Globus pallidus (tissue), 1 donor: Measurements from ENCODE around the gene SHANK2.

ENCODE experiments used
- DNase-seq: peaks from one replicate; pipeline ENCODE4 v3.0.0-alpha.2; 2015; ENCODE audit warnings: low spot score

Gene SHANK2

DNA sequence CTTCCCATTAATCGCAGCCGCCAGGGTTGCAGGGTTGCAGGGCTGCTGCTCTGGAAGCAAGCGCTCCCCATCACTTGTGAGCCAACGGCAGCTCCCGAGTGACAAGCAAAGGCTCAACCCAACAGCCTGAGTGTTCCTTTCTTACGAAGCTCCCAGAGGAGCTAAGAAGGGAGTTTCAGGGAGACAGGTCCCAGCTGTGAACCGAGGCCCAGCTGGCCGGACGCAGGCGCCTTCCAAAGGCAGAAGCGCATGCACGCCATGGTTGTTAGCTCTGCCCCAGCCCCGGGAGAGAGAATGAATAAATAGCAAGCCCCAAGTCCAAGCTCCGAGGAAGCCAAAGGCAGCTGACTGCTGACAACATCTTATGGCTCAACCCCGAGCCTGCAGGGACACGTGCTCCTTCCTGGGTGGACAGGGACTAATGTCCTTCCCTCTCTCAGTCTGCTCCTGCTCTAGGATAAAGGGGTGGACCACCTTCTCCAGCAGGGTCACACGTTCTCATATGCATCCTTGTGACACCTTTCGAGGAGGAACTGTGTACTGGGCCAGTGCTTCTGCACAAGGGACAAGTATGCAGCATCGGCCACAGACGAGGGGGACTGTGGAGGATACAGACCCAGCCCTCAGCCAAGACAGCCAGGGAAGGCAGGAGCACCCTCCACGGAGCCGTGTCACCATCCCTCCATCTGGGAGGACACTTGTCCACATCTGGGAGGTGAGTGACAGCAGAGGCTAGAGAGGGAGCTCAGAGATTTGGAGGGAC is 29.9 kb downstream of the SHANK2 start:
- DNase-seq = no peak

DNA sequence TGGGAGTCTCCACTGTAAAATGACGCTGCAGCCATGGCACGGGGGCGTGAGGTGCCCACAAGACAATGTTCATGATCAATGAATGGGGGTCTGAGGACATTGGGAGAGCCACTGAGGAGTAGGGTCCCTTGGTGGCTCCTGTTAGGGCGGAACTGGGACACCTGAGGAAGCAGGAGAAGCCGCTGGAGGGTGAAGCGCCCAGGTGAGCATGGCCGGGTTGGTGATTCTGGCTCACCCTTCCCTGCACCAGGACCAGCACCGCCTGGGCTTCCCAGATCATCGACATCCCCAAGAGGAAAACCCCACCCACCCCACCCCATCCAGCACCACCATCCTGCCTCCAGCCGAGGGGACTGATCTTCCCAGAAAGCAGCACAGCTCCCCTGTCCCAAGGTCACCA is 30.6 kb downstream of the SHANK2 start:
- DNase-seq = no peak

DNA sequence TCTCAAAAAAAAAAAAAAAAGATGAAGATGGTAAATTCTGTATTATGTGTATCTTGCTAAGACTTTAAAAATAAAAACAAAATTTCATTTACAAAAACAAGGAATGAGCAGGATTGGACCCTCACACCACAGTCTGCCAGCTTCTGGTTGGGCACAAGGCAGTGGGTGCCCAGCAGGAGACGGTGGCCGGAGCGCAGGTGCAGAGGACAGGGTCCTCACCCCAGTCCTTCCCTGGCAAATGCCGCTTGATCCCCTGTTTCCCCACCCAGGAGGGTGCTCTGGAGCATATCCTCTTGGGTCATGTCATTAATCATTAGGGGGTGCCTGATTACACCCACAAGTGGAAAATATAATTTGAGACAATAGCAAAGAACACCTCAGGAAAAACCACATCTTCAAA is 31.2 kb downstream of the SHANK2 start:
- no peak for DNase-seq

DNA sequence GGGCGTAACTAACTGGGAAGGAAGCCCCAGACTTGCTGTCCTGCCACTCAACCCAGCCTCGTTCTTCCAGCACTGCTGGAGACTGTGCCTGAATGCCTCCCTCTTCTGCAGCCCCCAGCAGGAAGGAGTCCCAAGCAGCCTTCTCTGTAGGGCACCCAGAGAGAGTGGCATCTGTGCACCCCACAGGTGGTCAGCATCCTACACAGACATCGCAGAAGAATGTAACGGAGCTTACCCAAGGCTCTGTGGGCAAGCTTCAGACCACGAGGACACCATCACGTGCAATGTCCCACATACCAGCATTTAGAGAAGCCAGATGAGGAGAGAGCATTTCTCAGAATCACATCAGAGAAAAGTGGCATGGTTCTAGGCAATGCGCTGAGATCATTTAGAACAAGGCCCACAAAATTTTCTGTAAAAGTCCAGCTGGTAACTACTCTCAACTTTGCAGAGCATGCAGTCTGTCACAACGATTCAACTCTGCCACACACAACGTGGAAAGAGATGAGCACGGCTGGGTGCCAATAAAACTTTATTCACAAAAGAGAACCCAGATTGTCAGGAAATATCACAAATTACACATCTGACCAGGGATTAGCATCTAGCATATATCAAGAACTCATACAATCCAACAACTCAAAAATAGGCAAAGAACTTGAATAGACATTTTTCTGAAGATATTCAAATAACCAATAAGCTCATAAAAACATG is 33.4 kb downstream of the SHANK2 start:
- DNase-seq = no peak

DNA sequence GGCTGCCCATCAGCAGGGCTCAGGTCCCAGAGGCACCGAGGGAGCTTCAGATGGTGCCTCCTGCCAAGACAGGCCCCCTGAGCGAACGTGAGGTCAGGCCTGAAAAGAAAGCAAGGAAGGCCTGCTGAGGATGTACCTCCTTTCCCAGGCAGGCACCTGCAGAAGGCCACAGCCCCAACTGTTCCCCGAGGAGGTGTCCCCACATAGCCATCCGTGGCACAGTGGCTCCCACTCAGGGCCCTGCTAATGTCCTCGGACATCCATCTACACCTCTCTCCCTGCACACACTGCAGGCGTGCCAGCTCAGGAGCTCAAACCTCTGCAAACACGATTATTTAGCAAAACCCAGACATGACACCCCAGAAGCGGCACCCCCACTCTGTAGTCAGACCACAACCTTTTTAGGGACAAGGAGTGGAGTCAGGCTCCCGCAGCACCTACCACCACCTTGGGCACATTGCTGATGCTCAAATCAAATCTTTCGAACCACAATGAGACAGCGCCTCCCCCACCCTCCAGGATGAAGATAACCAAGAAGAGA is 36.9 kb downstream of the SHANK2 start:
- DNase-seq = no peak

DNA sequence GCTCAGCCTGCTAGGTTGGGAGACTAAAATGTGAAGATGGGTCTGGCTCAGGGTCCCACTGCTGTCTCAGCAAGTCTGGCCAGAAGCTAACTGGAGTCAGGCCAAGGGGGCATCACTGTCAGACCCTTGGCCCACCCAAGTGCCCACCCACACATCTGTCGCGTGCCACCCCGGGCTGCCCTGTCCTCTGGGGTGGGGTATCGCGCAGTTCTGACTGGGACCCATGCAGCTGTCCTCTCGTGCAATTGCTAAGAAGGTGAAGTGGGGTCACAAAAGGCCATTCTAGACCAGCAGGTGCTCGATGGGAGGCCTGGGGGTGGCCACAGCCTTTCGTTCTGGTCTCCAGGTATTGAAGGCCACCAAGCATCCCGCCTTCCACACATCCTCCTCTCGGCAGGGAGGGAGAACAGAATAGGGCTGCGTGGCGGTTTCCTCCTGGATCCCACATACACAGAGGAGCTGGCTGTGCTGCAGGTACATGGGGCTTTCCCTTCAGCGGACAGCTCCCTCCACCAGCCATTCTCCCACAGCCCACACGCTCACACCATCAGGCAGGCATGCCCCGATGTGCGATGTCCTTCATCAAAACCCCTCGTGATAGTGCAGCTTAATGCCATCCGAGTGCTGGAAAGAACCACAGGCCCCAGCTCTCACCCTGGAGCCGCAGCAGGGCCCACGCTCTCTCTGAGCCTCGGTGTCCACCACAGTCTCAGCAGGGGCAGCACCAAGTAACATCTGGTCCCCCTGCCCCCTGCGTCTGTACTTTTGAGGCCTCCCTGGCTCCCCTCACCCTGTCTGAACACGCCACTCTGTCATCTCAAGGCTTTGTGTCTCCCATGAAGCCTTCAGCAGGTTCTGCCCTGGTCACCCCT is 37.6 kb downstream of the SHANK2 start:
- no peak for DNase-seq

DNA sequence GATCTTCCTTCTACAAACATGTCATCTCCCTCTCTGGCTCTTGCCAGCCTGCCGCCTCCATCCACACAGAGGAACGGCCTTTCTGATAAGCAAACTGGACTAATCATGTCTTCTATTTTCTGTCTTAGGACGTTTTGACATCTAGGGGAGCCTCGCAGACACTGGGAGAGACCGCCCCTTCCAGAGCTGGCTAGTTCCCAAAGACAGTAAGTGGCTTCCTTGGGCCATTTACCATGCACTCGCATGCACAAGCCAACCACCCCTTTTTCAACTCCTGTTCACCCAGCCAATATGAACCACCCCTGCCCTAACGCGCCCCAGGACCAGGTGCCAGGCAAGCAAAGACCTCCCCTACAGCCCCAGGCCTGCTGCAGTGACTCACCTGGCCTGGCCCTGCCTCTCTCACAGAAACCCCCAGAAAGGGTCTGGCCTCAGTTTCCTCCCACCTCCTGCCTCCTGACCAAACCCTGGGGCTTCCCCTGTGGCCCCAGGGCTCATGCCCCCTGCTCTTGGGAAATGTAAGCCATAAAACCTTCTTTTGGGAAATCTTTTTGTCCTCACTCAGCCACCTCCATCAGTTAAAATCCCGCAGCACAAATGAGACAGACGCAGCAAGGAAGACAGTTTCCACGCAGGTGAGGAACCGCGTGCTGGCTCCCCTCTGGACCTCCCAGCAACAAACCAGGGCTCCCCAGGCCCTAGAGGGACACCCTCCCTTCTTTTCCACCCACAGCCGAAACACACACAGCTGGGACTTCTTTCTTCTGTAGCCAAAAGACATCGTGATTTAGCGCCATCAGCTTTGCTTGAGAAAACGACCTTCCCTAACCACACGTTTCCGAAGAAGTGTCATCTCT is 38.5 kb downstream of the SHANK2 start:
- no peak for DNase-seq

DNA sequence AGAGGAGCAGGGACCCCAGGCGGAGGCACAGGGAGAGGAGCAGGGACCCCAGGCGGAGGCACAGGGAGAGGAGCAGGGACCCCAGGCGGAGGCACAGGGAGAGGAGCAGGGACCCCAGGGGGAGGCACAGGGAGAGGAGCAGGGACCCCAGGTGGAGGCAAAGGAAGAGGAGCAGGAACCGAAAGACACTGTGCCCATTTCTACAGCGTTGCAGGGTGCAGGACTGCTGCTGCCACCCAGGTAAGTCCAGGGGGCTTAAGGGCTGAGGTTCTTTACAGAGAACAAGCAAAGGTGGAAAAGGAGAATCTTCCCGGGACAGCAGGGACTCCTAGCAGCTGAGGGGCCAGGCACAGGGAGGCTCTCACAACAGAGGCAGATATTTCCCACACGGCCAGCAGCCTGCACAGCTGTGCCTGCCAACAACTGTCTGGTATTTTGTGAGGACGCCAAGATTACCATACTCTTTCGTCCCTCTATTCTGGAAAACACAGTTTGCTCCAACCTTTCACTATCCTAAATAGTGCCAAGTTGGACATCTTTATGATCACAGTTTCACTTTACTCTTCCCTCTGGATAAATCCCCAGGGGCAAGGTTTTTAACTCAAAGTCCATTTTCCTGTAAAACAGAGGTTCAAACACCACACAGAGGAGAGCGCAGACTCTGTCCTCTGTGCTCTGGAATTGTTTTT is 39.4 kb downstream of the SHANK2 start:
- no peak for DNase-seq

DNA sequence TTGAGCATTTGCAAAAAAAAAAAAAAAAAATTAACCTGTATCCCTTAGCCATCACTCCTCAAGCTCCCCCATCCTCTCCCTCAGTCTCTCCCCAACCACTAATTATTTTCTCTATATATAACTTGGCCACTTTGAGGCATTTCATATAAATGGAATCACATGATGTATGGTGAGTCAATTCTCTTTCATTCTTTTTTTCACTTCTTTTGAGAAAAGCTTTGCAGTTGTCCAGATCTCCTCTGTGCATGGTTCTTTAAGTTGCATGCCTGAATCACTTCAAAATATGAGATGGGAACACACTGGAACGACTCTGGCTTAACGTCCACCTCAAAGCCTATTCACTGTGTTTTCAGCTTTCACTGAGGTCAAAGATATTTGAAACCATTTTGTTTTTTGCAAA is 40.7 kb downstream of the SHANK2 start:
- no peak for DNase-seq

DNA sequence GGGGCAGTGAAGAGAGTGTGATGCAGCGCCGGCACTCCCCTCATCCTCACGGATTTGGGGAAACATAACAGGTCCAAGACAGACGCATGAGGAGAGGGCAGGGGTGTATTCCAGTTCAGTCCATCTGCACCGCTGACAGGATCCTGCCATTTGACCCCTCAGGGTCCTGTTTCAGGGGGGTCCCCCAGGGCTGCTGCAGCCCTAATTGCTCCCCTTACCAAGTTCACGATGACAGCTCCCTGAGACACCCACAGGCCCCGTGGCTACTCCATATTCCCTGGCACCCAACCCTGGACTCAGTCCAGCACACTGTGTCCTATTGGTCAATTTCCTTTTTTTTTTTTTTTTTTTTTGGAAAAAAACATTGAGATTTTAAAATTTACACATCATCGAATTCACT is 41.5 kb downstream of the SHANK2 start:
- no peak for DNase-seq

DNA sequence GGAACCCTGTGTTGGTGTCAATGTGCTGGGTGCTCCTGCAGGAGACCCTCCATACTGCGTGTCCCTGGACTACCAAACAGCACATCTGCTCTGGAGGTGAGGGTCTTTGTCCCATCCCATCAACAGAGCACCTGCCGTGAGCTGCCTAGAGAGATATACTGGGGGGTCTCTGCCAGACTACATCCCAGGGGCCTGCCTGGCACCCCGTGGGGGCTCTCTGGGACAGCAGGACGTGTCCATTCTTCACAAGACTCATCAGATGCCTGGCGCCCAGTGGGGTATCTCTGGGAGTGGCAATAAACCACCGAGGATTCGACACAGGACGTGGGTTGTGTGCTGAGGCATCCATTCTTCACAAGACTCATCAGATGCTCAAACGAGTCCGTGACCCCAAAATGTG is 42.7 kb downstream of the SHANK2 start:
- no peak for DNase-seq

DNA sequence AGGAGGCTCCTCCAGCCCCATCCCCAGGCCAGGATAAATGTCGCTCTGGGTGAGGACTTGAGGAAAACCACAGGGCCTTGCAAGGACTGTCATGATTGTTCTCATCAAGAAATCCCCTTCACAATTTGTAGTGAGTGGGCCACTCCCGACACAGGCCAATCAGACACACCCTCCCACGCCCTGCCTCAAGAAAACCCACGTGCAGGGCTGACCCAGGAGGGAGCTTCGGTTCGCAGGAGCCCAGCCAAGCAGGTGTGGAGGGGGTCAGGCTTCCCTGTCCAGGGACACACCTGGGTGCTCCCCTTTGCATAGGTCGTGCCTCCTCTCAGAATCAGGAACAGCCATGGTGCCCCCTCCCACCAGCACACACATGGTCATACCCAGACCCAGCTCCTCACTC is 43.2 kb downstream of the SHANK2 start:
- no peak for DNase-seq

DNA sequence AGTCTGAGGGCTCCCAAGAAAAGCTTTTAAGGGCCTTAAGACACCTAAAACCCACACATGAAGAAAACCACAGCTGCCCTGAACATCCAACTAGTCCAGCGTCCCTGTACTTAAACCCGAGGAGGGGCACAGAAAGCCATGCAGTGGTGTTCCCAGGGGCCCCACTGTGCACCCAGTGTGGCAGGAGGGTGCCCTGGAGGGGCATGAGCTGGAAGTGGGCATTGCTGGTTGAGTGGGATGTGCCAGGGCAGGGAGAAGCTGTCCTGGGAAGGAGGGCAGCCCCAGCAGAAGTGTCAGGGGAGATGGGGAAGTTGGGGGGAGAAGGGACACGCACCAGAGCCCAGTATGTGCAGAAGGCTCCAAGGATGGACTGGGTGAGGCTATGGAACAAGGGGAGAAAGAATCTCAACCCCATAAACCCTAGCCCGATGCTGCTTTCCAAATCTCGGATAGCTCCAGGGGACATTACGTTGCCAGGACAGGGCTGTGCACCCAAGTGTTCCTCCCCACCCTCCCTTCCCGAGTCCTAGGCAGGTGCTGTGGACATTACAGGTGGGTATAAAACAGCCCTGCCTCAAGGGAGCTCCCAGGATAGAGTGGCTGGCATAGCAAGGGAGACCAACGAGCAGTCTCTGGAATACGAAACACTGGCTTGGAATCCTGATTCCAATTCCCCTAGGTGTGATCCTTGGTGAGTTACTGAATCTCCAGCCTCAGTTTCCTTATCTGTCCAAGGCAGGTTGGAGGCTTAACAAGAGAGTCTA is 44.2 kb downstream of the SHANK2 start:
- no peak for DNase-seq

DNA sequence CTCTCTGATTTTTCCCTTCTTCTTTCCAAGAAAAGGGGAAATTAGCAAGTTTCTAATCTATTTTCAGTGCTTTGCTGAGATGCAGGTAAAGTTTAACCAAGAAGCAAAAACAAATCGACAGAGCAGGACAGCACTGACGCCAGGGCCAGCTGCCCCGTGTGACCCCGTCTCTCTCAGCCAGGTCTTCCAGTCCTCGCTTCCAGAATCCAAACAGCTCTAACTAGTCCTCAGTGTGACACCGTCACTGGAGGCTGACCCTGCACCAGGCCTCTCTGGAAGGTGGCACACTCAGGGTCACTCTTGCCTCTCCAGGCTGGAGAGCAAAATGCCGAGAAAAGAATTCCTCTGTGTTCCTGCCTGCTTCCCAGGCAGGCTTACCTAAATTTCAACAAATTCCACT is 44.8 kb downstream of the SHANK2 start:
- DNase-seq = no peak

DNA sequence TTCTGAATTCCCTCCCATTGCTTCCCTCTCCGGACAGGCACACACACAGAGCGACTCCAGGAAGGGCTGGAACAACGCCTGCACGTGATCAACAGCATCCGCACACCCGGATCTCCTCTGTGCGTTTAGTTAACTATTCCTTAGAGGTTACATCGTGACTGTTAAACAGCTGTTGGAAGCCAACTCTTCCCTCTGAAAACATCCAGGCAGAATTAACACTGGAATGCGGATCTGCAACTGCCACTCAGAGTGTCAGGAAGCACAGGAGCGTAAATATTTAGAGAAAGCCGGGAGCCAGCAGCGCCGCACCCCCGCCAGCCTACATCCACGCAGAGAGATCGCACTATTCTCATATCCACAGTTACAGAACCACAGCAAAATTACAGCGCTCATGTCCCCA is 46.2 kb downstream of the SHANK2 start:
- DNase-seq = no peak

DNA sequence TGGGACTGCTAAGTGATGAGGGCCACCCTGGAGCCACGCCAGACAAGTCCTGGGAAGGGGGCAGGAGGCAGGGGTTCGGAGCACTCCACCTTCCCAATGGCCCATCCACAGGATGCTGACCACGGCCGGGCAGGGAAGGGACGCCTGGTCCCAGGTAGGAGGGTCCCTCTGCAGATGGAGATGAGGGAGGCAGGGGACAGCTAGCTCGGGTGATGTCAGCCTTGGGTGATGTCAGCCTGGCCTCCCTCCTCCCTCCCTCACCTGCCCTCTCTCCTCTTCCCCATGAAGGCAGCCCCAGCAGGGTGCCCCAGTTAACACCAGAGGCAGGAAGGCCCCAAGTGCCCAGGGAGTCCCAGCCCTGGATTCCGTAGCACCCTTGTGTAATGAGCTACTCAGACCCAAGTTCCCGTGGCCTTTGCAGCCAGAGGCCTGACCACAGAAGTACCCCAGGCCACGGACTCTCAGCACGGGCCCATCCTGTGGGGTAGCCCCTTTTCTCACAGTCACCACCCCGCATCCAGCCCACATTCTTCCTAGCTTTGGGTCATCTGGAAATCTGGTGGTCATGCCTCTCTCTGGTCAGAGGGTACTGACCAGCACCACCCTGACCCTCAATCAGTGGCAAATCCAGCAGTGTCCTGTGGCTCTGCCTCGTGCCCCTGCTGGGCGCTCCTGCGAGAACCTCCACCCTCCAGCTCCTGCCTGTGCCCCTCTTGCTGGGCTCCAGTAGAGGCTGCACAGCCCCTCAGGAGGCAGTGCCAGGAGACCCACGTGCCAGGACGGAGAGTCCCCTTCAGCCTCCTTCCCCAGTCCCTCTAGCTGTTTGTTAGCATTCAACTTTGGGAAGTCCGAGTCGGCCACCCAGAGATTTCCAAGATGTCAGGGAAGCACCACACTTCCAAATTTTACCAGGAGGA is 47.4 kb downstream of the SHANK2 start:
- DNase-seq = no peak

DNA sequence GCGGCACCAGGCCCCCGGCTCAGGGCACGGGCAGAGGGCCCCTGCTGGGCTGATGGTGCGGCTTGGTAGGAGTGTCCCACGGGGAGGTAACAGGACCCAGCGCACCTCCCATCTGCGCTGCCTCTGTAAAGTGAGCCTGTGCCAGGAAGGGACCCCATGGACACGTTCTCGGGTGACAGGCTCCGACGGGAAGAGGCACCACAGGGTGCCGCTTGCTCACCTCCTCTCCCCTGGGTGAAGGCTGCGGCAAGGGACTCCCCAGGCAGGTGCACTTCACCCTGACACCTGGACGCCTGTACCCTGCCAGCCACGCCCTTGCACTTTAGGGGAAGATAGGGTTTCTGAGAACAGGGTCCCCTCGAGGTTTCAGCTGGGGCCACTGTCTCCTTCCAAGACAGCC is 48.1 kb downstream of the SHANK2 start:
- DNase-seq = no peak

DNA sequence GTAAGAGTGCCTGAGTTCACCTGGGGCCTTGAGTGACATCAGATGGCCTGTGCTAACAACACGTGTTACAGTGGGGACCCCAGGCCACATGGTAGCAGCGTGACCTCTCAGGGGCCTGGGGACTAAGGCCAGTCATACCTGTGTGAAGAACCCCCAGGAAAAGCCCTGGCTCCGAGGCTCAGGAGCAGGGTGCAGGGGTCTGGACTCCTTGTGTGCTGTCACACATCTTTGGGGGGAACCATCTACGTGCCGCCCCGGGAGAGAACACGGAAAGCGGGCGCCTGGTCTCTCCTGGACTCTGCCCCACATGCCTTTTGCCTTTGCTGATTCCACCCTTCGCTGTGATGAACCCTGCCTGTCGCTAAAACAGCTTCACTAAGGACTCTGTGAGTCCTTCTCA is 48.7 kb downstream of the SHANK2 start:
- DNase-seq = no peak

DNA sequence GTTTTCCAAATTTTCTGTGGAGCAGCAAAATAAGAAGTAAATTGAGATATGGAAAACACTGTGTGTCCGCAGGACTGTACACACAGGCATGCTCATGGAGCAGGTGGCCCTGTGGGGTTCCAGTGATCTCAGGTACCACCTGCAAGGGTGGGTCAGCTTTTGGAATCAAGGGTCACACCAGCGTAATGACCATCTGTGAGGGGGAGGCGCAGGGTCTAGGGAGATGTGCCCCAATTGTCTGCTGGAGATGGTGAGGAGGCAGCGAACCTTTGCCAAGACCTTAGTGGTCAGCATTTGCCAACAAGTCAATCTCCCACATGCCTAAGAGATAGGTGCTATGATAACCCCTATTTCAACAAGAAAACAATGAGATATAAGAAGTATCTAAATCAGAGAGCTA is 49.4 kb downstream of the SHANK2 start:
- DNase-seq = no peak
